GM12878 (cell line): ENCODE data around the gene DUSP14. TPM values are rescaled to one million over a fixed set of nuclear protein-coding genes. Genes with fewer than 3 reads are reported as not detected.

ENCODE experiments used
- ATF7 ChIP-seq: fragments of 450-650 bp; IDR thresholded peaks from 2 replicates; pipeline ENCODE4 v1.6.1; 2016; ENCODE audit warnings: low read depth, mild to moderate bottlenecking
- BCL11A ChIP-seq: IDR thresholded peaks from 2 replicates; pipeline ENCODE4 v1.6.1; 2011; ENCODE audit warnings: low read depth, low read length
- BCL3 ChIP-seq: IDR thresholded peaks from 2 replicates; pipeline ENCODE4 v1.6.1; 2011; ENCODE audit warnings: borderline replicate concordance, low read depth, mild to moderate bottlenecking, moderate library complexity, low read length; ENCODE audit not compliant: insufficient read depth, poor library complexity, severe bottlenecking
- BMI1 ChIP-seq: fragments of 450-650 bp; IDR thresholded peaks from 2 replicates; pipeline ENCODE4 v1.6.1; 2016; ENCODE audit warnings: mild to moderate bottlenecking, moderate library complexity, borderline replicate concordance
- BRCA1 ChIP-seq: IDR thresholded peaks from 2 replicates; pipeline ENCODE4 v1.6.1; 2011; ENCODE audit warnings: low read depth, low read length, improper control_type of control experiment
- CHD1 ChIP-seq: IDR thresholded peaks from 2 replicates; pipeline ENCODE4 v1.6.1; 2012; ENCODE audit warnings: low read depth, low read length, improper control_type of control experiment
- DPF2 ChIP-seq: fragments of 450-650 bp; IDR thresholded peaks from 2 replicates; pipeline ENCODE4 v1.6.1; 2017; ENCODE audit warnings: mild to moderate bottlenecking
- E4F1 ChIP-seq: fragments of 450-650 bp; IDR thresholded peaks from 2 replicates; pipeline ENCODE4 v1.6.1; 2018; ENCODE audit warnings: borderline replicate concordance, mild to moderate bottlenecking; ENCODE audit not compliant: partially characterized antibody
- FOXM1 ChIP-seq: IDR thresholded peaks from 2 replicates; pipeline ENCODE4 v1.6.1; 2012; ENCODE audit warnings: low read depth, mild to moderate bottlenecking, inconsistent platforms, low read length, moderate library complexity
- GABPA ChIP-seq: IDR thresholded peaks from 2 replicates; pipeline ENCODE4 v1.6.1; 2014; ENCODE audit warnings: antibody characterized with exemption, low read depth, mild to moderate bottlenecking, inconsistent platforms
- IRF3 ChIP-seq: fragments of 450-650 bp; IDR thresholded peaks from 2 replicates; pipeline ENCODE4 v1.6.1; 2014; ENCODE audit warnings: mild to moderate bottlenecking
- KDM1A ChIP-seq: fragments of 200-600 bp; sonication (generic); IDR thresholded peaks from 2 replicates; pipeline ENCODE4 v1.6.1; 2016; ENCODE audit warnings: borderline replicate concordance
- MXI1 ChIP-seq: fragments of 150-350 bp; IDR thresholded peaks from 2 replicates; pipeline ENCODE4 v1.6.1; 2011; ENCODE audit warnings: low read depth, mild to moderate bottlenecking, inconsistent platforms, low read length, improper control_type of control experiment
- PKNOX1 ChIP-seq: fragments of 450-650 bp; IDR thresholded peaks from 2 replicates; pipeline ENCODE4 v1.6.1; 2016; ENCODE audit warnings: mild to moderate bottlenecking
- RAD51 ChIP-seq: fragments of 450-650 bp; IDR thresholded peaks from 2 replicates; pipeline ENCODE4 v1.6.1; 2016; ENCODE audit warnings: moderate library complexity, mild to moderate bottlenecking, inconsistent platforms
- SIX5 ChIP-seq: IDR thresholded peaks from 2 replicates; pipeline ENCODE4 v1.6.1; 2011; ENCODE audit warnings: mild to moderate bottlenecking, low read depth, low read length, moderate library complexity; ENCODE audit not compliant: severe bottlenecking
- SUPT20H ChIP-seq: IDR thresholded peaks from 2 replicates; pipeline ENCODE4 v1.6.1; 2011; ENCODE audit warnings: low read depth, mild to moderate bottlenecking, low read length, moderate library complexity, borderline replicate concordance; ENCODE audit not compliant: control insufficient read depth
- TCF12 ChIP-seq: IDR thresholded peaks from 2 replicates; pipeline ENCODE4 v1.6.1; 2011; ENCODE audit warnings: low read depth, mild to moderate bottlenecking, low read length
- ZNF24 ChIP-seq: fragments of 450-650 bp; IDR thresholded peaks from 2 replicates; pipeline ENCODE4 v1.6.1; 2017; ENCODE audit warnings: antibody characterized with exemption, mild to moderate bottlenecking
- ZNF274 ChIP-seq: IDR thresholded peaks from one replicate; pipeline ENCODE4 v1.8.0; 2011; ENCODE audit not compliant: insufficient read length, insufficient read depth
- ZNF384 ChIP-seq: IDR thresholded peaks from 2 replicates; pipeline ENCODE4 v1.6.1; 2012; ENCODE audit warnings: low read depth, mild to moderate bottlenecking, low read length, improper control_type of control experiment, borderline replicate concordance
- ZNF592 ChIP-seq: fragments of 450-650 bp; IDR thresholded peaks from 2 replicates; pipeline ENCODE4 v1.6.1; 2017; ENCODE audit warnings: mild to moderate bottlenecking, moderate library complexity
- polyA plus RNA-seq, 11 experiments: library from polyadenylated mRNA; depleted of rRNA in 4 of 11; unstranded in 6 of 11; stranded (reverse) in 5 of 11; fragments of >200 nt; fragmentation: Nextera tagmentation in 4 of 11; fragmentation: Illumina TruSeq in 1 of 11; extraction: Ambion mirVana in 4 of 11; extraction: Trizol in 1 of 11; gene quantifications; 1 replicate in 1 of 11; 2 replicates in 10 of 11; pipeline versions ENCODE4 v1.2.1 to v1.2.3, GENCODE V29; 2011 to 2016; ENCODE audit warnings: inconsistent platforms in 2 of 11, missing spikeins in 2 of 11, low read depth in 1 of 11
- total RNA-seq, 4 experiments: library from RNA; depleted of rRNA in 3 of 4; stranded (reverse); fragments of >200 nt in 3 of 4; fragmentation: Illumina TruSeq in 1 of 4; extraction: Trizol in 1 of 4; gene quantifications; 2 replicates each; pipeline versions ENCODE4 v1.2.1 to v1.2.3, GENCODE V29; 2013 to 2021

DUSP14 gene
- total and polyA plus RNA-seq, 10 of the 15 experiments (the other 5 are each of a cell fraction or from before 2014, with no cell fraction given), result 14.5 to 36.5 (median 24.4) TPM

GRCh38 chr17:37446027-37446426 lies 43.7 kb upstream of the DUSP14 start (continued):
- TF ChIP-seq IRF3, result no peak
- TF ChIP-seq SUPT20H, result no peak
- TF ChIP-seq FOXM1, result no peak
- no peak for TF ChIP-seq MXI1
- TF ChIP-seq ZNF274, result no peak
- no peak for TF ChIP-seq GABPA
- TF ChIP-seq TCF12, result no peak
- peak; percentile 89 for TF ChIP-seq PKNOX1
- peak; percentile 70; the same call in 1 of the 2 replicates for TF ChIP-seq BCL11A
- no peak for TF ChIP-seq KDM1A
- TF ChIP-seq CHD1, result no peak
- peak; percentile 92 for TF ChIP-seq ATF7
- no peak for TF ChIP-seq SIX5
- TF ChIP-seq DPF2, result peak; percentile 91
- no peak for TF ChIP-seq ZNF24
- peak; percentile 92; the same call in 1 of the 2 replicates for TF ChIP-seq ZNF592
- no peak for TF ChIP-seq RAD51
- TF ChIP-seq BMI1, result peak; percentile 85
- TF ChIP-seq E4F1, result no peak
- peak; percentile 84 for TF ChIP-seq ZNF384
- no peak for TF ChIP-seq BCL3
- TF ChIP-seq BRCA1, result no peak
